WTC11 (cell line): ENCODE measurements around the gene ADCY1.

Experiments
- CREM ChIP-seq: sonication (generic); formaldehyde crosslinking; IDR thresholded peaks from 2 replicates; pipeline ENCODE4 v1.8.1; 2022; ENCODE audit warnings: mild to moderate bottlenecking, missing genetic modification reagents, moderate library complexity
- CTCF ChIP-seq: fragments of 200-600 bp; IDR thresholded peaks from 2 replicates; pipeline ENCODE4 v1.8.0; 2022; ENCODE audit warnings: antibody characterized with exemption
- ELF4 ChIP-seq: sonication (generic); formaldehyde crosslinking; IDR thresholded peaks from 2 replicates; pipeline ENCODE4 v1.8.1; 2022; ENCODE audit warnings: low read depth, mild to moderate bottlenecking, moderate library complexity, missing genetic modification reagents
- ERG ChIP-seq: fragments of 250-450 bp; sonication (Bioruptor Pico); IDR thresholded peaks from 2 replicates; pipeline ENCODE4 v1.8.0; 2021; ENCODE audit warnings: mild to moderate bottlenecking
- JUN ChIP-seq: sonication (generic); formaldehyde crosslinking; IDR thresholded peaks from 2 replicates; pipeline ENCODE4 v1.8.0; 2023; ENCODE audit warnings: mild to moderate bottlenecking, missing genetic modification reagents
- KAT7 ChIP-seq: sonication (generic); formaldehyde crosslinking; IDR thresholded peaks from 2 replicates; pipeline ENCODE4 v1.8.1; 2023; ENCODE audit warnings: missing genetic modification reagents, mild to moderate bottlenecking, borderline replicate concordance
- MLX ChIP-seq: sonication (generic); formaldehyde crosslinking; IDR thresholded peaks from 2 replicates; pipeline ENCODE4 v1.8.1; 2023; ENCODE audit warnings: mild to moderate bottlenecking, missing genetic modification reagents, moderate library complexity
- NR2C2 ChIP-seq: sonication (generic); formaldehyde crosslinking; IDR thresholded peaks from 2 replicates; pipeline ENCODE4 v1.8.0; 2022; ENCODE audit warnings: mild to moderate bottlenecking, missing genetic modification reagents
- SMAD3 ChIP-seq: sonication (generic); formaldehyde crosslinking; IDR thresholded peaks from 2 replicates; pipeline ENCODE4 v1.8.0; 2022; ENCODE audit warnings: missing genetic modification reagents, mild to moderate bottlenecking, borderline replicate concordance
- SP1 ChIP-seq: sonication (generic); formaldehyde crosslinking; conservative IDR thresholded peaks from 2 replicates; pipeline ENCODE4 v1.8.1; 2022; ENCODE audit warnings: missing genetic modification reagents
- TCF7 ChIP-seq: sonication (generic); formaldehyde crosslinking; IDR thresholded peaks from 2 replicates; pipeline ENCODE4 v1.8.0; 2022; ENCODE audit warnings: mild to moderate bottlenecking, low read depth, missing genetic modification reagents, moderate library complexity
- USF2 ChIP-seq: sonication (generic); formaldehyde crosslinking; IDR thresholded peaks from 2 replicates; pipeline ENCODE4 v1.8.1; 2023; ENCODE audit warnings: mild to moderate bottlenecking, missing genetic modification reagents, moderate library complexity
- ZBTB21 ChIP-seq: sonication (generic); formaldehyde crosslinking; IDR thresholded peaks from 2 replicates; pipeline ENCODE4 v1.8.1; 2023; ENCODE audit warnings: mild to moderate bottlenecking, missing genetic modification reagents, borderline replicate concordance
- ZNF263 ChIP-seq: sonication (generic); formaldehyde crosslinking; IDR thresholded peaks from 2 replicates; pipeline ENCODE4 v1.8.1; 2022; ENCODE audit warnings: low read depth, mild to moderate bottlenecking, moderate library complexity, missing genetic modification reagents

- TF ChIP-seq CTCF (no peak), NR2C2 (CRISPR knock-in tag) (no peak), ZNF263 (CRISPR knock-in tag) (no peak), ELF4 (CRISPR knock-in tag) (no peak), USF2 (CRISPR knock-in tag) (no peak), SMAD3 (no peak), KAT7 (CRISPR knock-in tag) (no peak), ZBTB21 (CRISPR knock-in tag) (no peak), SP1 (CRISPR knock-in tag) (no peak), ERG (CRISPR knock-in tag) (no peak), CREM (CRISPR knock-in tag) (no peak), TCF7 (no peak), MLX (CRISPR knock-in tag) (no peak), JUN (CRISPR knock-in tag) (no peak)
Measured at GRCh38 chr7:45626441-45627430, 52.6 kb downstream of the ADCY1 start.
